Measurements from ENCODE around the gene SEC22B.
"Not testable (repeated sequence)": the region's sequence is repeated elsewhere in the genome, so short reads cannot be mapped to it uniquely, and the experiment has no call there.

Gene SEC22B

DNA sequence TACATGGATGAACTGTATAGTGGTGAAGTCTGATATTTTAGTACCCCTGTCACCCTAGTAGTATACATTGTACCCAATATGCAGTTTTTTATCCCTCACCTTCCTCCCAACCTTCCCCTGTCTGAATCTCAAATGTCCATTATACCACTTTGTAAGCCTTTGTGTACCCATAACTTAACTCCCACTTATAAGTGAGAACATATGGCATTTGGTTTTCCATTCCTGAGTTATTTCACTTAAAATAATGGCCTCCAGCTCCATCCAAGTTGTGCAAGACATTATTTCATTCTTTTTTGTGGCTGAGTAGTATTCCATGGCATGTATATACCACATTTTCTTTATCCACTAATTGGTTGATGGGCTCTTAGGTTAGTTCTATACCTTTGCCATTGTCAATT is 42.4 kb downstream of the SEC22B start:
- not testable (repeated sequence) for H3K4me1 Mint-ChIP-seq; H3K27ac Mint-ChIP-seq; H3K36me3 Mint-ChIP-seq; H3K27me3 Mint-ChIP-seq; DNase-seq; H3K4me3 Mint-ChIP-seq; H3K9me3 Mint-ChIP-seq; ATAC-seq (replicated peaks)

DNA sequence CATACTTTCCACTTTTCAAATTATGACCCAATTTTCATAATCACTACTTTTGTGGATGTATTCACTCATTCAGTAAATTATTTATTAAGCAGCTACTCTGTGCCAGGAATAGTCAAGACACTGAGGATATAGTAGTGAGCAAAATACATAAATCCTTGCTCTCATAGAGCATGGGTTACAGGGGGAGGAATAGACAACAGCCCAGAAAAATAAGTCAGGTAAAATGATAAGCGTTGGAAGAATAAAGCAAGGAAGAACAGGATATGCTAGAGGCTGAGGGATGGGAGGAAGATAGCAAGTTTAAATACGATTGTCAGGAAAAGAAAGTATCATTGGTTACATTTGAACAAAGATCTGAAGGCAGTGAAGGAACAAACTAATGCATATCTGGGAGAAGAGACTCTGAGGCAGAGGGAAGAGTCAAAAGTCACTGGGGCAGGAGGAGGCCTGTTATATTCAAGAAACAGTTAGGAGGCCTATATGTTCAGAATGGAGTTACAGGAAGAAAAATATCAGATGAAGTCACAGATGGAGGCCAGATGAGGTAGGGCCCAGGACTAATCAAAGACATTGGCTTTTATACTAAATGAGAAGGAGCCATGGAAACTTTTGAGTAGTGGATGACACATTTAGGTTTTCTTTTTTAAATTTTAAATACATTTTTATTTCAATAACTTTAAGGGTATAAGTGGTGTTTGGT is 42.9 kb downstream of the SEC22B start:
- DNase-seq = no peak
- H3K4me3 Mint-ChIP-seq = no peak overlapping the region
- peaks cover 0 to 5% of the 10 kb centered on the region in 2 donors for H3K4me1 Mint-ChIP-seq
- no peaks in the 10 kb centered on the region for H3K36me3 Mint-ChIP-seq
- no peak for ATAC-seq (replicated peaks)
- no peaks in the 10 kb centered on the region for H3K27me3 Mint-ChIP-seq
- H3K27ac Mint-ChIP-seq = no peak overlapping the region
- H3K9me3 Mint-ChIP-seq = no peaks in the 10 kb centered on the region

DNA sequence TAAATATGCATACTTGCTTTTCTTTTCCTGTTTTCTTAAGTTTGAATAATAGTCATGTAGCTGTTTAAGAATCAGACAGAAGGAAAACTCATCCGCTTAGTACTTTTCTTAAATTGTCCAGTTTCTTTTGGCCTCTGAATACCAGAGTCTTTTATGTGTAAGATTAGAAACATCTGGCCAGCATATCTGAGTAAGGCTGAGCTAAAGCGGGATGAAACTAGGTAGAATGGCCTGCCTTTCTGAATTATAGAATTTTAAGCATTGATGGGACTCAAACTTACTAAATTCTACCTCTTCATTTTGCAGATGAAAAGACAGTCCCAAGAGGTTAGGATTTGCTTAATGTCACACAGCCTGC is 43.9 kb downstream of the SEC22B start:
- ATAC-seq (replicated peaks); H3K36me3 Mint-ChIP-seq; H3K9me3 Mint-ChIP-seq; H3K27me3 Mint-ChIP-seq; H3K27ac Mint-ChIP-seq; H3K4me3 Mint-ChIP-seq; H3K4me1 Mint-ChIP-seq; DNase-seq: not testable (repeated sequence)

DNA sequence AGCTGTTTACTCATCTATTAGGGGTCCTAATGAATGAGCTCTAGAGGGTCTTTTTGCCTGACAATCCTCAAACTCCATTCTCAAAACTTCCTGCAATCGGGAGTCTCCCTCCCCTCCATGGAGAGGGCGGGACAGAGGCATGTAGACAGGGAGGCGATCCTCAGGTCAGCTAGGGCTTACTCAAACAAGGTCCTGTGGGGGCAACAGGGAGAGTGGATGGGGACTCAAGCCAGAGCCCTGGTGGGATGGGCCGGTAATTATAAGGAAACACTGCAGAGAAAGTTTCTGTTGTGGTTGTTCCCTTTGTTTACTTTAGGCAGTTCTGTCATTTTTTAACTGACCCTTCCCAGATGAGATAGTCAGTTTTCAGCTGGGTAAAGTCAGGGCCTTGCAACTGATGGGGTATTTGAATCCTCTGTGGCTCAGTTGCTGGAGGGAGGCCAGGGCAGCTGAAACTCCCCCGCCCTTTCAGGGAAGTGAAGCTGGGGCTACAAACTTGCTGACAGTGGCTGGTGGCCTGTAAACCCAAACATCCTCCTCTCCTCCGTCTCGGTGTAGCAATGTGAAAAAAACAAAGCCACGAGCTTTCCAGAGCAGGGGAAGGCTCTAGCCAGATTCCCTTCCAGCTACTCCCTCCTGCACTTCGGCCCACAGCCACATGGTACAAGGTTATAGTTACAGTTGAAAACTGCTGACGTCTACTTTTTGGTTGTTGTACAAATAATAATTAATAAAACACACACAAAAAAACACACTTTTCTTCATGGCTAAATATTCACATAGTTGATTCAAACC is 44.5 kb downstream of the SEC22B start:
- H3K27ac Mint-ChIP-seq, H3K4me1 Mint-ChIP-seq, H3K36me3 Mint-ChIP-seq, H3K27me3 Mint-ChIP-seq, H3K4me3 Mint-ChIP-seq, DNase-seq, H3K9me3 Mint-ChIP-seq: not testable (repeated sequence)
- peak; percentile 82 to 90 for ATAC-seq (replicated peaks)

DNA sequence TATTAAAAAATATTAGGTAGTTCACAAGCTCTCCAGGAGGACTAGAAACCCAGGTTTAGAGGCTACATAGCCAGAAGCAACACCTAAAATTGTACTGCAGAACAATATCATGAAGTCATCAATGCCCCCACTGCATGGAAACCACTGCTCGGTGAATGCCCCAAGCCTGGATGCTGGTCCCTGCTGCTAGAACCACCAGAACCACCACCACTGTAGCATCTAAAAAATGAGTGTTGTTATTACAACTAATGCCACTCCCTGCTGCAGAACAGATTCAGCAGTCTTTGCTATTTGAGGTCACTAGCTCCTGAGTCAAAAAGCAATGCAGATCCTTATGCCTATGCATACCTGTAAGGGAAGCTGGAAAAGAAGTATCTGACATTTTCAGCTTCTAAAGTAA is 48.4 kb downstream of the SEC22B start:
- DNase-seq; H3K4me3 Mint-ChIP-seq; H3K27ac Mint-ChIP-seq; H3K9me3 Mint-ChIP-seq; H3K36me3 Mint-ChIP-seq; ATAC-seq (replicated peaks); H3K27me3 Mint-ChIP-seq: not testable (repeated sequence)
- H3K4me1 Mint-ChIP-seq = peaks cover 5 to 14% of the 10 kb centered on the region in 2 donors

DNA sequence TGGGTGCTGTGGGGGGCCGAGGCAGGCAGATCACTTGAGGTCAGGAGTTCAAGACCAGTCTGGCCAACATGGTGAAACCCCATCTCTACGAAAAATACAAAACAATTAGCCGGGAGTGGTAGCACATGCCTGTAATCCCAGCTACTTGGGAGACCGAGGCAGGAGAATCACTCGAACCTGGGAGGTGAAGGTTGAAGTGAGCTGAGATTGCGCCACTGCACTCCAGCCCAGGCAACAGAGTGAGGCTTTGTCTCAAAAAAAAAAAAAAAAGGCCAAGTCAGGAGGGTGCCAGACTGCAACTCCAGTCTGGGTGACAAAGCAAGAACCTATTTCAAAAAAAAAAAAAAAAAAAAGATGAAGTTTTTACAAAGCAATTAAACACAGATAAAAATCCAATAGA is 50.1 kb downstream of the SEC22B start:
- H3K4me3 Mint-ChIP-seq; H3K27ac Mint-ChIP-seq; H3K27me3 Mint-ChIP-seq; DNase-seq; ATAC-seq (replicated peaks); H3K36me3 Mint-ChIP-seq; H3K9me3 Mint-ChIP-seq: not testable (repeated sequence)
- peaks cover 5 to 24% of the 10 kb centered on the region in 2 donors for H3K4me1 Mint-ChIP-seq

DNA sequence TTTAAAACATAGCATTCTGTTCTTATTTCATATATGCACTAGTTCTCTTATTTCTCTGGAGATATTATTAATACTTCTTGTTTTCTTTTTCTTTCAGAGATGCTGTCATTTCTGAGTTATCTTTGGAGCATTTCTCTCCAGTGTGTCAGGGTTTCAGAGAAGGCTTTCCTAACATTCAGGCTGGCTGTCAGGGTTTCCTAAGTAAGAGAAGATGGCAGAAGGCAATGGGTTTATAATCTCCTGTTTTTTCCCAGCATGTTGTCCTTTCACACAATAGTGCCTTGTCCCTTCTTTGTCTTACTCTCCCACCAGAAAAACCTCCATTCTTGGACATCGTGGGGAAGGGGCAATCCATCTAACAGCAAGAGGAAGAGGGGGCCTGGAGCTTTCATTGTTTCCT is 51.7 kb downstream of the SEC22B start:
- H3K27me3 Mint-ChIP-seq; H3K27ac Mint-ChIP-seq; H3K4me3 Mint-ChIP-seq; DNase-seq; ATAC-seq (replicated peaks); H3K36me3 Mint-ChIP-seq; H3K9me3 Mint-ChIP-seq: not testable (repeated sequence)
- H3K4me1 Mint-ChIP-seq = peaks cover 5 to 24% of the 10 kb centered on the region in 2 donors

DNA sequence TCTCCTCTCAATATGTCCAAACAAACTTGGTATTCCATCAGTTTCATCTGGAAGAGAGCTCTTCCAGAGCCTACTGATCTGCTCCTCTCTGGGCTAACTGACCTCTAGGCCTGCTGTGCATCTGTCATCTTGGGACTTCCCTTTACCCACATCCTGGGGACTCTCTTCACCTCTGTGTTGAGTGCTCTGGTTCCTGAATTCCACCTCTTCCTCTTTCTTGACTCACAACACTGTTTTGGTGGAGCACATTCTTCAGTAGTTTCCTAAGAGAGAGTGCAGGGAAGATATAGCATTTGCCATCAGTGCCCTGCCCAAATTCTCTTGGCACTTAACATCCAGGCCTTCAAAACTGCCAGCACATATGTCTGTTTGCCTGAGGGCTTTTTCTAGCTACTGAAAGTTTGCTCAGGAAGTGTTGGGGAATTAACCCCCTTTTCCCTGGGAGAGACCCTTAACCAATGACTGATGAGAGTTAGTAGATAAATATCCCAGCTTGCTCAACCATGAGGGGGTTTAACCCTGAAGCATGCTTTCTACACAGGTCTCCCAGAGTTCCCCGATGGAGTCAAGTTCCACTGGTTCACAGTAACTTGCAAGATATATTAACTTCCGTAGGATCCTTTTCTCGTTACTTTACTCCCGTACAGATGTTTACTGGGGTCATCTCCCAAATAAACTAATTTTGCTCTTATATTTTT is 52.4 kb downstream of the SEC22B start:
- H3K9me3 Mint-ChIP-seq, H3K36me3 Mint-ChIP-seq, H3K27me3 Mint-ChIP-seq: not testable (repeated sequence)
- H3K4me1 Mint-ChIP-seq = peaks cover 6 to 27% of the 10 kb centered on the region in 2 donors
- H3K27ac Mint-ChIP-seq = peak overlapping the region; percentile 16
- H3K4me3 Mint-ChIP-seq = peak overlapping the region in 1 of 2 donors; percentile 28
- ATAC-seq (replicated peaks) (peak; percentile 79 to 81), DNase-seq (peak; percentile 14)

DNA sequence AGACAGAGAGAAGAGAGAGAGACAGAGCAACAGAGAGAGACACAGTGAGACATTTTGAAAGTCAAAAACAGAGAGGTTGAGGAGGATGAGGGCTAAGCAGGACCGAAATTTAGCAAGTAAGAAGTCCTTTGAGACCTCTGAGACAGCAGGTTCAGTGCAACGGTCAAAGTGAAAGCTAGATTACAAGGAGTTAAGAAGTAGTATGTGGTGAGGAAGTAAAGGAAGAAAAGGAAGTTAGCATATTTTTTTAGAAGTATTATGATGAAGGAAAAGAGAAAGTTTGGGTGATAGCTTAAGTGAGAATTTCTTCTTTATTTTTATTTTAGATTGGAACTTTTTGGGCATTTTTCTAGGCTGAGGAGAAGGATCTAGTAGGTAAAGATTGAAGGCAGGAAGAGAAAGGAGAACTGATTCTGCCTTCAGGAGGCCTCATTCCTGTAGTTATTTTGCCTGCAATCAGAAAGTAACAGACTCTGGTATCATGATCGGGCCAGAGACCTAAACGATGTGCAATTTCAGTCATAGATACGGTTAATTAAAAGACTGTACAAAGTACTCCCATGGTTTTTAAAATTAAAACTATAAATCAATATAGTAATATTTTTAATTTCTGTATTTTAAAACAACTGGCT is 53.9 kb downstream of the SEC22B start:
- not testable (repeated sequence) for DNase-seq, H3K9me3 Mint-ChIP-seq, H3K27ac Mint-ChIP-seq, H3K27me3 Mint-ChIP-seq, H3K36me3 Mint-ChIP-seq
- peak; percentile 83 for ATAC-seq (replicated peaks)
- Mint-ChIP-seq H3K4me1 (peaks cover 11 to 35% of the 10 kb centered on the region in 2 donors), H3K4me3 (peak overlapping the region; percentile 47 to 61)

DNA sequence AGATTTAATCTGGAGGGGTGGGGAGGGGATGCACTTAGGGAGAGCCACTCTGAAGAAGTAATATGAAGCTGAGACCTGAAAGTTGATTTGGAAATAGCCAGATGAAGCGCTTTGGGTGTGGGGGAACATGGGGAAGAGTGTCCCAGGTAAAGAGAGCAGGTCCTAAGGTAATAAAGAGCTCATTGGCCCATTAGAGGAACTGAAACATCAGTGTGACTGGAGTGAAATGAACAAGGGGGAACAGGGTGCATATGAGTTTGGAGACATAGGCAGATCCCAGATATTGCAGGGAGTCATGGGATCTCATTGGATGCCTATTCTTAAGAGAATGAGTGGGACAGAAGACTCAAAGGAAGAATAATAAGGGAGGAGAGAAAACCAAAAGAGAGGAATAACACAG is 54.5 kb downstream of the SEC22B start:
- H3K9me3 Mint-ChIP-seq, H3K27ac Mint-ChIP-seq, H3K36me3 Mint-ChIP-seq, DNase-seq, H3K27me3 Mint-ChIP-seq: not testable (repeated sequence)
- H3K4me3 Mint-ChIP-seq = peak overlapping the region in 1 of 2 donors; percentile 29
- peak; percentile 55 to 57 for ATAC-seq (replicated peaks)
- peaks cover 11 to 36% of the 10 kb centered on the region in 2 donors for H3K4me1 Mint-ChIP-seq

DNA sequence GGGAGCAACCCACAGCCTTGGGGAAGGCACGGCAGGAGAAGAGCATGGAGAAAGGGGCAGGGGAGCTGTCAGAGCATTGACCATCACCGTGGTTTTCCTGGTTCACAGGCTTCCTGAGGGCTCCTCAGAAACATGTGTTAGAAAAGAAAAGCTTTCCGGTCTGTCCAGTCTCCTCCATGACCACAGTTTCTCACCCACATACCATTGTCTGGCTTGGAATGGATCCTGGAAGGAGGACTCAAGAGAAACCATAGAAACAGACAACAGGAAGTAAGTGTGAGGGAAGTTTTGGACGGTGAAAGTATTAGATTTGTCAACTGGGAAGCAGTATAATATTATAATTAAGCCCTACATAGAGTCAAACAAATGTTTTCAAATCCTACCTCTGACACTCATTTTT is 55.8 kb downstream of the SEC22B start:
- H3K36me3 Mint-ChIP-seq; H3K27me3 Mint-ChIP-seq; H3K4me3 Mint-ChIP-seq; H3K9me3 Mint-ChIP-seq; ATAC-seq (replicated peaks); DNase-seq; H3K27ac Mint-ChIP-seq: not testable (repeated sequence)
- H3K4me1 Mint-ChIP-seq = peaks cover 18 to 45% of the 10 kb centered on the region in 2 donors

DNA sequence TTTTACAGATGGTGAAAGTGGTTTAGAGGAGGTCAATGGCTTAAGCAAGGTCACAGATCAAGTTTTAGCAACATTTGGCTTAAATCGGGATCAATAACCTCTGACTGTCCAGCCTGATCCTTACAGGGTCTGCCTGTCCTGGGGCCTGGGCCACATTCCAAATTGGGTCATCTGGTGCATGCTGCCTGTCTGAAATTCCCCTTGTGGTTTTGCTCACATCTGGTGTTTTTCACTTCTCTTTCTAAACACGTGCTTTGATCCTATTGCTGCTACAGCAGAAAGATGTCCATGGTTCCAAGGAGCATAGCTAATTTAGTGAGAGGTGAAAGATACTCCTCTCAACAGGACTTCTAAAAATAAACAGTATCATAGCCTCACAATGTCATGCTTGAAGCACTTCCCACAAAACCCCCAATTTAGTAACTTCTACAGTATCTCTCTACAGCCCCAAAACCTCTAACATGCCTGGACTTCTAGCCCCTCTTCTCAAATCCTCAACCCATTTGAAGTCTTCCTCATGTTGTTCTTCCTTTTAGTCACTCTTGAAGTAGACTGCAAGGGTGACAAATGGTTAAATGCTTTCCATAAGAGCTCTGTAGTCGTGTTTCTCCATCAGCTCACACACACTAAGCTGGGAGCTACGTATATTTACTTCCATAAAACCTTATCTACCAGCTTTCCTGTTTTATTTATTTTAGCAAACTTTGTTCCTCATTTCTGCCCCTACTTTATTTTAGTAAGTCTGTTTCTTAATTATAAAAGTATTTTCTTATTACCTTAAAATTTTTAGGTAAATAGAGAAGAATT is 58.7 kb downstream of the SEC22B start:
- not testable (repeated sequence) for H3K4me3 Mint-ChIP-seq

DNA sequence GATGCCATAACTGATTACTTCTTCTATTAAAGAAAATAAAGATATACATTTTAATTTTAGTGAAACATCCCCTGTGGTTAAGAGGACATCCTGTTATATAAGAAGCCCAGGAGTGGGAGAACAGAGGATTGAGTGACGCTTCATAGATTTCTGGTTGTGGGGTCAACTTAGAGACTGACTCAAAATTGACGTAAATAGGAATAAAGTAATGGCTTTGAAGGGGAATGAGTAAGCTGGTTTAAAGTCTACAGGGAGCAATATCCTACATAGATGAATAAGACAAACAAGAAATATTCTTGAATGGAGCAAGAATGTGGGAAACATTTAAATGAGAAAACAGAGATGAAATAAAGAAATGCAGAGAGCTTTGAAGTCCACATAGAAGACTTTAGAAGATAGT is 60.2 kb downstream of the SEC22B start:
- ATAC-seq (replicated peaks); H3K27me3 Mint-ChIP-seq; H3K4me3 Mint-ChIP-seq; H3K9me3 Mint-ChIP-seq; H3K36me3 Mint-ChIP-seq; DNase-seq; H3K27ac Mint-ChIP-seq: not testable (repeated sequence)
- H3K4me1 Mint-ChIP-seq = peaks cover 15 to 21% of the 10 kb centered on the region in 2 donors

More for the DNA sequence above, 58.7 kb downstream of the SEC22B start:
- peaks cover 14 to 31% of the 10 kb centered on the region in 2 donors for H3K4me1 Mint-ChIP-seq
- peak overlapping the region; percentile 4 for H3K27ac Mint-ChIP-seq
- not testable (repeated sequence) for H3K9me3 Mint-ChIP-seq, H3K27me3 Mint-ChIP-seq, H3K36me3 Mint-ChIP-seq
- peak; percentile 22 for DNase-seq
- peak; percentile 76 to 80 for ATAC-seq (replicated peaks)

DNA sequence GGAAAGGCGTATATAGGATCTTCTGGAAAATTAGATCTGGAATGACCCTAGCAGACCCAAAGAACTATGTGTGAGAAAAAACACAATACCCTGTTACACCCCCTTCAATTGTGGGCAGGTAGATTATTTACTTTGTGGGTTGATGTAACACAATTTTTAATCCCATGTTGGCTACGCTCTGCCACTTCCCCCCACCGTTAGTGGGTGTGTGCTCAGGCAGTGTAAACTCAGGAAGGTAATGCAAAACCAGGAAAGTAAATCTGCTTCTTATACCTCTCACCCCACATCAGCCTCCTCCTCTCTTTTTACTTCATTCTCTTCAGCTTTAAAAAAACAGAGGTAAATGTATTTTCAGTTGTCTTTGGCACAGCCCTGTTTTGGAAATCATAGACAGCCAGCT is 63.2 kb downstream of the SEC22B start:
- not testable (repeated sequence) for H3K27ac Mint-ChIP-seq; H3K9me3 Mint-ChIP-seq; H3K27me3 Mint-ChIP-seq; DNase-seq; ATAC-seq (replicated peaks); H3K36me3 Mint-ChIP-seq; H3K4me3 Mint-ChIP-seq
- H3K4me1 Mint-ChIP-seq = peaks cover 12 to 16% of the 10 kb centered on the region in 2 donors
